Epithelial cell of prostate (primary cell): Measurements from ENCODE around the gene NBPF9.
"Not testable (repeated sequence)": the region's sequence is repeated elsewhere in the genome, so short reads cannot be mapped to it uniquely, and the experiment has no call there.

Experiments used
- DNase-seq: peaks from one replicate; pipeline ENCODE4 v3.0.0-alpha.2; 2011; ENCODE audit warnings: low read depth, low spot score
- H3K27ac ChIP-seq: fragments of 450-650 bp; 2 replicates; pipeline ENCODE4 v1.5.1; 2017; ENCODE audit warnings: mild to moderate bottlenecking

The NBPF9 gene

GRCh38 chr1:149013513-149013912, 89.8 kb downstream of the NBPF9 start:
- not testable (repeated sequence) for H3K27ac ChIP-seq, DNase-seq

- not testable (repeated sequence) for DNase-seq, H3K27ac ChIP-seq
These were observed 90.8 kb downstream of the NBPF9 start for GRCh38 chr1:149012599-149012998.

GRCh38 chr1:149009761-149010160, 93.6 kb downstream of the NBPF9 start:
- not testable (repeated sequence) for H3K27ac ChIP-seq, DNase-seq

DNA sequence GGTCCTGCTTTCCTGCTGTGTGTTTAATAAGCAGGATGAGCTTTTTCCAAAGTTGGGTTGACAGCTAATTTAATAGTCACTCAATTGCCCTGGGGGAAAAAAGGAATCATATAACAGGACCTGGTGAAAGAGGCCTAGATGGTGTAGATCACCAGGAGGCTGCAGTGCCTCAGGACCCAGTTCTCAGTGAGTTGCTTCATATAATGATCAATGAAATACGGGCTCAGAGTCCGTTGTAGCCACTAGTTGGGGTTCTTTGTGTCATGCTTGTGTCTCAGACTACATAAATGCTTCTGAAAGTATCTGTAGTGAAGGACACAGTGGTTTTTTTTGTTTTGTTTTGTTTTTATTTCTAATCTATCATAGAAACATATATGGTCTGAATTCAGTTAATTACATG, 94.6 kb downstream of the NBPF9 start:
- not testable (repeated sequence) for H3K27ac ChIP-seq, DNase-seq

DNA sequence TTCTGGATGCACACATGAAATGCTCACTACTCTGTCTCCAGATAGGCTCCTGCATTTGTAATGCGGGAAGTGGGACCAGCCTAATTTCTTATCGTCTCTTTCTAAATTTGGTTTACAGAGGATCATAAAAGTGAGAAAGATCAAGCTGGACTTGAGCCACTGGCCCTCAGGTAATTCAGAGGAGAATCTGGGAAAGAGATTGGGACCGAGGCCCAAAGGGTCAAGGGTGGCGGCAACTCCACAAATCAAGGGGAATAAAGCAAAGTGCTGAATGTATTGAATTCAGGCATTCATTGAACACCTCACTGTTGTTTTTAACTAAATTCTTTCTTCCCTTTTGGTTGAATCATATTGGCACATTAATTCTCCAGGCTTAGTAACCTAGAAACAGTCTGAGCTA, 95.0 kb downstream of the NBPF9 start:
- H3K27ac ChIP-seq, DNase-seq: not testable (repeated sequence)
